Measurements from ENCODE around the gene KCNG1. TPM values are rescaled to one million over a fixed set of nuclear protein-coding genes. Genes with fewer than 3 reads are reported as not detected.

Gene KCNG1
- total and polyA plus RNA-seq, 2 of the 4 experiments (the other 2 are of a cell fraction): 23.7 to 51.4 TPM

DNA sequence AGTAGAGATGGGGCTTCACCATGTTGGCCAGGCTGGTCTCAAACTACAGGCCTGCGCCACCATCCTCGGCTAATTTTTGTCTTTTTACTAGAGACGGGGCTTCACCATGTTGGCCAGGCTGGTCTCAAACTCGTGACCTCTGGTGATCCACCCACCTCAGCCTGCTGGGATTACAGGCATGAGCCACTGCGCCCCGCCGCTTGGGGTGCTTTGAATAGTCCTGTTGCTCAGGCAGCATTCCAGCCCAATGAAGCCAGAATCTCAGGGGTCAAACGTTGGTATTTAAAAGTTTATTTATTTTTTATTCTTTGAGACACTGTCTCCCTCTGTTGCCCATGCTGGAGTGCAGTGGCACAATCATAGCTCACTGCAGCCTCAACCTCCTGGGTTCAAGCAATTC is 53.0 kb downstream of the KCNG1 start:
- H3K4me1 ChIP-seq (ENCODE audit: control insufficient read depth, insufficient read depth, low read length): no peaks in the 10 kb centered on the region
- ChIA-PET CTCF (no interaction called here), POLR2A (ENCODE audit: unreplicated experiment) (no interaction called here)
- H2AFZ ChIP-seq (replicated peaks; ENCODE audit: low read length, poor library complexity): no peak overlapping the region
- H3K4me2 ChIP-seq (ENCODE audit: low read depth, low read length): no peak overlapping the region
- H3K56ac ChIP-seq (ENCODE audit: extremely low read depth, insufficient read depth, low read length): no peak overlapping the region
- H3K18ac ChIP-seq (ENCODE audit: low read depth, low read length): no peak overlapping the region
- H2AK9ac ChIP-seq (replicated peaks; ENCODE audit: low read depth, low read length, poor library complexity): no peak overlapping the region
- H2BK120ac ChIP-seq (ENCODE audit: low read depth, low read length): no peak overlapping the region
- H4K5ac ChIP-seq (ENCODE audit: low read depth, low read length): no peak overlapping the region
- H3K9ac ChIP-seq (ENCODE audit: low read depth, low read length): no peak overlapping the region
- H3K23ac ChIP-seq (ENCODE audit: low read depth, low read length): no peak overlapping the region
- no peaks in the 10 kb centered on the region; the same call in 1 of the 2 replicates for H3K27me3 ChIP-seq (ENCODE audit: control insufficient read depth, insufficient read depth, low read length)
- no peak overlapping the region for H2AK5ac ChIP-seq (ENCODE audit: low read depth, low read length)
- no peak overlapping the region for H3K14ac ChIP-seq (replicated peaks; ENCODE audit: low read depth, low read length)
- H2BK5ac ChIP-seq (ENCODE audit: low read depth, low read length, poor library complexity, severe bottlenecking): no peak overlapping the region
- no peak overlapping the region for H3K4ac ChIP-seq (ENCODE audit: low read depth, low read length)
- H2BK15ac ChIP-seq (ENCODE audit: low read depth, low read length): no peak overlapping the region
- TF ChIP-seq POLR2A (IDR thresholded peaks at IDR 0.05; ENCODE audit: low read depth, low read length): no peak
- no peak for TF ChIP-seq CTCF (conservative IDR thresholded peaks at IDR 0.05; ENCODE audit: low read depth, low read length)
- no peak for TF ChIP-seq FOS (IDR thresholded peaks at IDR 0.05; ENCODE audit: low read depth, low read length)
- no peak for TF ChIP-seq CHD1 (IDR thresholded peaks at IDR 0.05; ENCODE audit: low read depth, low read length)
- no peak for TF ChIP-seq RAD21 (IDR thresholded peaks at IDR 0.05; ENCODE audit: low read length)
- no peak for TF ChIP-seq RFX5 (IDR thresholded peaks at IDR 0.05; ENCODE audit: low read depth, low read length)
- no peak for TF ChIP-seq NFE2L2 (IDR thresholded peaks at IDR 0.05; ENCODE audit: low read depth, low read length)
- TF ChIP-seq, protein P1, sequence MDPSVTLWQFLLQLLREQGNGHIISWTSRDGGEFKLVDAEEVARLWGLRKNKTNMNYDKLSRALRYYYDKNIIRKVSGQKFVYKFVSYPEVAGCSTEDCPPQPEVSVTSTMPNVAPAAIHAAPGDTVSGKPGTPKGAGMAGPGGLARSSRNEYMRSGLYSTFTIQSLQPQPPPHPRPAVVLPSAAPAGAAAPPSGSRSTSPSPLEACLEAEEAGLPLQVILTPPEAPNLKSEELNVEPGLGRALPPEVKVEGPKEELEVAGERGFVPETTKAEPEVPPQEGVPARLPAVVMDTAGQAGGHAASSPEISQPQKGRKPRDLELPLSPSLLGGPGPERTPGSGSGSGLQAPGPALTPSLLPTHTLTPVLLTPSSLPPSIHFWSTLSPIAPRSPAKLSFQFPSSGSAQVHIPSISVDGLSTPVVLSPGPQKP (IDR thresholded peaks at IDR 0.05; ENCODE audit: borderline replicate concordance, low read depth, low read length): no peak
- no peak for TF ChIP-seq RCOR1 (IDR thresholded peaks at IDR 0.05; ENCODE audit: insufficient replicate concordance, low read length)
- TF ChIP-seq MAZ (IDR thresholded peaks at IDR 0.05; ENCODE audit: borderline replicate concordance, low read depth, low read length): no peak
- no peak for TF ChIP-seq MXI1 (IDR thresholded peaks at IDR 0.05; ENCODE audit: borderline replicate concordance, low read depth, low read length)
- TF ChIP-seq, protein P2, sequence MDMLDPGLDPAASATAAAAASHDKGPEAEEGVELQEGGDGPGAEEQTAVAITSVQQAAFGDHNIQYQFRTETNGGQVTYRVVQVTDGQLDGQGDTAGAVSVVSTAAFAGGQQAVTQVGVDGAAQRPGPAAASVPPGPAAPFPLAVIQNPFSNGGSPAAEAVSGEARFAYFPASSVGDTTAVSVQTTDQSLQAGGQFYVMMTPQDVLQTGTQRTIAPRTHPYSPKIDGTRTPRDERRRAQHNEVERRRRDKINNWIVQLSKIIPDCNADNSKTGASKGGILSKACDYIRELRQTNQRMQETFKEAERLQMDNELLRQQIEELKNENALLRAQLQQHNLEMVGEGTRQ (IDR thresholded peaks at IDR 0.05; ENCODE audit: low read depth, low read length): no peak
- no peak for TF ChIP-seq SMC3 (IDR thresholded peaks at IDR 0.05; ENCODE audit: low read depth, low read length)
- TF ChIP-seq BHLHE40 (IDR thresholded peaks at IDR 0.05; ENCODE audit: low read depth, low read length): no peak
- TF ChIP-seq MAFK (IDR thresholded peaks at IDR 0.05; ENCODE audit: low read depth, low read length): no peak
- TF ChIP-seq CEBPB (IDR thresholded peaks at IDR 0.05; ENCODE audit: low read depth, low read length): no peak
- no TSS peak for BruUV-seq (replicated peaks)
- no peaks in the 10 kb centered on the region; the same call in 1 of the 2 replicates for H3K9me1 ChIP-seq (ENCODE audit: insufficient read depth, low read length)
- no peak overlapping the region for H3K4me3 ChIP-seq (ENCODE audit: insufficient read depth, low read depth, low read length)
- no peak overlapping the region for H4K91ac ChIP-seq (ENCODE audit: insufficient read depth, low read depth, low read length)
- no peak overlapping the region for H3K27ac ChIP-seq (ENCODE audit: insufficient read depth, low read length)
- in situ Hi-C loops (cut with MboI; ENCODE audit: low sequenced_read_pairs): no loop called here
- H3K79me1 ChIP-seq (ENCODE audit: low read depth in 1 of 2, low read length in 2 of 2): no peaks in the 10 kb centered on the region
- DNase-seq (peak; percentile 28), ATAC-seq (ENCODE audit: low read depth) (peak; percentile 74)
- intact Hi-C loops (cut with micrococcal nuclease): no loop called here
- WGBS, 2 experiments (ENCODE audit: extremely low coverage in 2 of 2, insufficient read length in 1 of 2): no CpG with 5 or more reads among the region's 8 CpGs
- H3K36me3 ChIP-seq (ENCODE audit: control insufficient read depth, insufficient read depth, low read length): no peaks in the 10 kb centered on the region
- H2BK20ac ChIP-seq (ENCODE audit: low read depth, low read length): no peak overlapping the region
- no peaks in the 10 kb centered on the region for H4K20me1 ChIP-seq (ENCODE audit: insufficient read depth, low read length)
- dilution Hi-C loops (cut with HindIII; ENCODE audit: low sequenced_read_pairs, unreplicated experiment): no loop called here
- H3K9me3 ChIP-seq (ENCODE audit: control insufficient read depth, insufficient read depth, low read length): 0 out of 2 replicates have a peak, but pooled peaks cover 2% of the 10 kb centered on the region
- H4K8ac ChIP-seq (ENCODE audit: low read depth in 2 of 2, low read length in 2 of 2): no peak overlapping the region

All from IMR-90 (cell line).